K562 (cell line): Measurements from ENCODE around the gene ATP9B. TPM values are rescaled to one million over a fixed set of nuclear protein-coding genes. Genes with fewer than 3 reads are reported as not detected.
A peak's percentile ranks its signal among the peaks of the same experiment; 100 is the strongest.

Source experiments
- ATAC-seq: fragments of 200-7000 bp; cut with Tn5 transposase; 3 replicates; pipeline ENCODE4 v1.9.1; 2020; ENCODE audit warnings: moderate library complexity
- BruUV-seq: library from RNA; stranded (reverse); fragments of 400-500 nt; replicated peaks from 2 replicates; lab custom pipeline; 2021; lab: Mats Ljungman, UMichigan
- CTCF ChIA-PET: fragments of 300-600 bp; formaldehyde crosslinking; extraction: SDS; loops from one replicate; lab custom pipeline; 2021; ENCODE audit warnings: low intra/inter-chr PET ratio; lab: Yijun Ruan, JAX
- POLR2A ChIA-PET: fragments of 300-600, 350-650 bp; sonication (Branson Sonifier 250); formaldehyde crosslinking; extraction: SDS; loops from one replicate; lab custom pipeline; 2021; ENCODE audit warnings: antibody characterized with exemption, inconsistent platforms; lab: Yijun Ruan, JAX
- DNase-seq, 4 experiments: peaks; one replicate each; pipeline versions ENCODE4 v3.0.0 to v3.0.0-alpha.2; 2011 to 2018; ENCODE audit warnings: low spot score in 3 of 4, mixed read lengths in 3 of 4; ENCODE audit errors: extremely low read depth in 1 of 4
- FAIRE-seq: peaks from 2 replicates; lab custom pipeline; 2011; peaks lifted over from hg19 to GRCh38; lab: Jason Lieb, UNC
- H2AFZ ChIP-seq: 2 replicates; pipeline ENCODE4 v1.6.0; 2011; ENCODE audit warnings: low read depth, low read length, control low read depth, inconsistent platforms
- H3K27ac ChIP-seq: fragments of 200-600 bp; 3 replicates; pipeline ENCODE4 v1.8.0; 2011; ENCODE audit warnings: low read depth, mild to moderate bottlenecking, control low read depth, inconsistent platforms, low read length, moderate library complexity, mixed read lengths; ENCODE audit errors: extremely low read depth
- H3K27me3 ChIP-seq, 2 experiments: fragments of 300-600 bp in 1 of 2; 2 replicates in 1 of 2; 3 replicates in 1 of 2; pipeline versions ENCODE4 v1.6.0 to v1.8.0; 2011; ENCODE audit warnings: inconsistent platforms in 2 of 2, low read length in 2 of 2, mild to moderate bottlenecking in 1 of 2, mixed read lengths in 1 of 2, moderate library complexity in 1 of 2; ENCODE audit not compliant: control insufficient read depth in 2 of 2, insufficient read depth in 2 of 2
- H3K36me3 ChIP-seq: fragments of 300-600 bp; 3 replicates; pipeline ENCODE4 v1.8.0; 2011; ENCODE audit warnings: mild to moderate bottlenecking, low read length, inconsistent platforms; ENCODE audit not compliant: control insufficient read depth, insufficient read depth
- H3K4me1 ChIP-seq, 2 experiments: fragments of 200-600 bp in 1 of 2; replicated peaks in 1 of 2; 2 replicates in 1 of 2; 3 replicates in 1 of 2; pipeline versions ENCODE4 v1.5.1 to v1.8.0; 2011; ENCODE audit warnings: inconsistent platforms in 2 of 2, low read length in 2 of 2, mild to moderate bottlenecking in 1 of 2, mixed read lengths in 1 of 2, moderate library complexity in 1 of 2; ENCODE audit not compliant: control insufficient read depth in 2 of 2, insufficient read depth in 2 of 2
- H3K4me2 ChIP-seq: 2 replicates; pipeline ENCODE4 v1.6.1; 2011; ENCODE audit warnings: low read length, control low read depth, inconsistent platforms, mixed read lengths; ENCODE audit not compliant: insufficient read depth
- H3K4me3 ChIP-seq: fragments of 200-600 bp; sonication (generic), shearing (Covaris generic); 2 replicates; pipeline ENCODE4 v1.5.1; 2016; ENCODE audit warnings: control low read depth, inconsistent platforms
- H3K79me2 ChIP-seq: fragments of 200-600 bp; 3 replicates; pipeline ENCODE4 v1.8.0; 2011; ENCODE audit warnings: low read length, inconsistent platforms; ENCODE audit not compliant: control insufficient read depth, insufficient read depth
- H3K9ac ChIP-seq, 2 experiments: 2 replicates each; pipeline versions ENCODE4 v1.6.0 to v1.6.1; 2011; ENCODE audit warnings: low read depth in 2 of 2, low read length in 2 of 2, control low read depth in 1 of 2, inconsistent platforms in 1 of 2, mild to moderate bottlenecking in 1 of 2, mixed read lengths in 1 of 2; ENCODE audit not compliant: insufficient read depth in 1 of 2
- H3K9me1 ChIP-seq: one replicate; pipeline ENCODE4 v1.6.0; 2011; ENCODE audit warnings: inconsistent platforms, mild to moderate bottlenecking, low read length, moderate library complexity; ENCODE audit not compliant: control insufficient read depth, insufficient read depth
- H3K9me3 ChIP-seq: replicated peaks from 2 replicates; pipeline ENCODE4 v1.5.1; 2011; ENCODE audit warnings: low read depth, low read length, inconsistent platforms; ENCODE audit not compliant: control insufficient read depth, insufficient read depth
- H4K20me1 ChIP-seq: replicated peaks from 2 replicates; pipeline ENCODE4 v1.6.1; 2011; ENCODE audit warnings: low read length, inconsistent platforms, mixed read lengths; ENCODE audit not compliant: control insufficient read depth, insufficient read depth
- ATF3 ChIP-seq, 2 experiments: fragments of 450-650 bp in 1 of 2; sonication (generic) in 1 of 2; formaldehyde crosslinking in 1 of 2; IDR thresholded peaks in 1 of 2; conservative IDR thresholded peaks in 1 of 2; 2 replicates each; pipeline versions ENCODE4 v1.6.1 to v1.8.1; 2016 to 2023; ENCODE audit warnings: mild to moderate bottlenecking in 2 of 2, moderate library complexity in 2 of 2, inconsistent platforms in 1 of 2, missing genetic modification reagents in 1 of 2
- CEBPG ChIP-seq, 3 experiments: fragments of 200-800 bp in 1 of 3; sonication (Bioruptor generic) in 1 of 3; sonication (generic) in 1 of 3; formaldehyde crosslinking in 1 of 3; IDR thresholded peaks in 2 of 3; conservative IDR thresholded peaks in 1 of 3; 2 replicates each; pipeline versions ENCODE4 v1.6.1 to v1.8.0; 2016 to 2022; ENCODE audit warnings: missing compliant biosample characterization in 2 of 3, missing genetic modification characterization in 2 of 3, mild to moderate bottlenecking in 1 of 3, missing genetic modification reagents in 1 of 3
- CREM ChIP-seq: IDR thresholded peaks from 2 replicates; pipeline ENCODE4 v1.6.1; 2014; ENCODE audit warnings: antibody characterized with exemption, low read depth
- JUND ChIP-seq, 2 experiments: IDR thresholded peaks; 2 replicates in 1 of 2; 3 replicates in 1 of 2; pipeline ENCODE4 v1.6.1; 2011; ENCODE audit warnings: borderline replicate concordance in 2 of 2, low read depth in 2 of 2, low read length in 2 of 2, improper control_type of control experiment in 1 of 2, missing biosample characterization in 1 of 2, missing genetic modification characterization in 1 of 2, missing genetic modification reagents in 1 of 2
- ZNF354B ChIP-seq: fragments of 250-450 bp; sonication (Bioruptor Pico); IDR thresholded peaks from 2 replicates; pipeline ENCODE4 v1.4.0; 2020
- WGBS: fragments of 100-300 bp; shearing (Covaris generic); methylation state at CpG from one replicate; pipeline ENCODE4 v1.1.6; 2016; ENCODE audit warnings: low coverage, mixed read lengths; ENCODE audit not compliant: insufficient coverage; ENCODE audit errors: missing lambda C conversion rate; 5-methylcytosine and 5-hydroxymethylcytosine counted together
- in situ Hi-C: fragments of 300-500 bp; cut with MboI; formaldehyde crosslinking; loops from 4 replicates; pipeline ENCODE4 v1.15.0; 2018; ENCODE audit warnings: inconsistent platforms, mixed read lengths
- intact Hi-C: fragments of 100-400 bp; cut with micrococcal nuclease; formaldehyde crosslinking; loops from 2 replicates; pipeline ENCODE4 v1.14.2; 2022
- polyA plus RNA-seq, 8 experiments: library from polyadenylated mRNA; depleted of rRNA in 4 of 8; stranded (reverse) in 5 of 8; unstranded in 3 of 8; fragments of >200 nt; fragmentation: Nextera tagmentation in 2 of 8; fragmentation: Illumina TruSeq in 1 of 8; extraction: Ambion mirVana in 2 of 8; extraction: Trizol in 1 of 8; gene quantifications; 2 replicates each; pipeline versions ENCODE4 v1.2.1 to v1.2.3, GENCODE V29; 2011 to 2014; ENCODE audit warnings: inconsistent platforms in 1 of 8, missing spikeins in 1 of 8
- total RNA-seq, 7 experiments: library from RNA; depleted of rRNA in 6 of 7; stranded (reverse); fragments of >200 nt in 6 of 7; fragmentation: Illumina TruSeq in 2 of 7; extraction: Trizol in 2 of 7; gene quantifications; 2 replicates each; pipeline versions ENCODE4 v1.2.1 to v1.2.3, GENCODE V29; 2011 to 2021; ENCODE audit warnings: low replicate concordance in 1 of 7

ATP9B gene
- total and polyA plus RNA-seq, 9 of the 15 experiments (the other 6 are each of a cell fraction or from before 2014, with no cell fraction given) = 0.66 to 13.2 (median 7.9) TPM

GRCh38 chr18:79248495-79249060 lies 179.4 kb downstream of the ATP9B start:
- FAIRE-seq = peak; percentile 58
- DNase-seq = peak in 1 of 4 experiments; percentile 11
- intact Hi-C loops = no loop called here
- Histone ChIP-seq H3K4me2 (0 out of 2 replicates have a peak overlapping the region, but pooled peaks have one; percentile 13), H3K36me3 (no peaks in the 10 kb centered on the region), H2AFZ (no peak overlapping the region), H3K9me3 (no peaks in the 10 kb centered on the region), H3K4me1 (peaks cover 0 to 13% of the 10 kb centered on the region in 2 experiments; a peak in 2 of 5 replicates), H4K20me1 (no peaks in the 10 kb centered on the region), H3K9me1 (no peaks in the 10 kb centered on the region), H3K4me3 (no peak overlapping the region), H3K27ac (no peak overlapping the region), H3K9ac (no peak overlapping the region), H3K79me2 (no peaks in the 10 kb centered on the region), H3K27me3 (no peaks in the 10 kb centered on the region)
- 47% methylated on average over 9 of the region's 9 CpGs for WGBS
- no TSS peak for BruUV-seq
- in situ Hi-C loops = no loop called here
- TF ChIP-seq JUND (IDR thresholded peaks at IDR 0.05; ENCODE audit: borderline replicate concordance, low read depth, low read length) = peak; percentile 59; the same call in 1 of the 2 replicates
- peak; percentile 58; the same call in 1 of the 3 replicates for TF ChIP-seq JUND (tag; IDR thresholded peaks at IDR 0.05; ENCODE audit: borderline replicate concordance, low read depth, low read length)
- 0 out of 2 replicates have a peak, but pooled peaks have one; percentile 21 for TF ChIP-seq CREM
- TF ChIP-seq ZNF354B (CRISPR knock-in tag) = no peak
- peak; percentile 88 for TF ChIP-seq ATF3 (IDR thresholded peaks at IDR 0.05)
- no peak for TF ChIP-seq ATF3 (CRISPR knock-in tag; conservative IDR thresholded peaks at IDR 0.05)
- TF ChIP-seq CEBPG (CRISPR knock-in tag; IDR thresholded peaks at IDR 0.05) = no peak
- peak; percentile 7 to 43; a peak in 1 of 4 replicates for TF ChIP-seq CEBPG (tag; conservative IDR thresholded peaks at IDR 0.05 in 1 of 2, IDR thresholded peaks at IDR 0.05 in 1 of 2)
- CTCF ChIA-PET = no interaction called here
- peak; percentile 31; the same call in 1 of the 3 replicates for ATAC-seq
- POLR2A ChIA-PET = interaction anchor here (0.7 kb wide), 1 partner anchor 10 kb away, joined by 3 read pairs; no protein-coding TSS in a partner anchor
